Esophagus squamous epithelium (tissue), 4 donors: Measurements from ENCODE around the gene LIN28B.

Experiments used
- POLR2A ChIP-seq, 4 donors: fragments of 450-650 bp; IDR thresholded peaks; one replicate each; pipeline ENCODE4 v1.6.1; 2017; ENCODE audit warnings: antibody characterized with exemption in 4 of 4, mild to moderate bottlenecking in 4 of 4, moderate library complexity in 3 of 4
- TF ChIP-seq, protein P1 (sequence below), 6 experiments: fragments of 450-650 bp in 4 of 6; fragments of 200-600 bp in 2 of 6; sonication (generic) in 2 of 6; IDR thresholded peaks; one replicate each; pipeline ENCODE4 v1.5.1; 2016 to 2019; ENCODE audit warnings: antibody characterized with exemption in 6 of 6, mild to moderate bottlenecking in 4 of 6, moderate library complexity in 4 of 6

DNA sequence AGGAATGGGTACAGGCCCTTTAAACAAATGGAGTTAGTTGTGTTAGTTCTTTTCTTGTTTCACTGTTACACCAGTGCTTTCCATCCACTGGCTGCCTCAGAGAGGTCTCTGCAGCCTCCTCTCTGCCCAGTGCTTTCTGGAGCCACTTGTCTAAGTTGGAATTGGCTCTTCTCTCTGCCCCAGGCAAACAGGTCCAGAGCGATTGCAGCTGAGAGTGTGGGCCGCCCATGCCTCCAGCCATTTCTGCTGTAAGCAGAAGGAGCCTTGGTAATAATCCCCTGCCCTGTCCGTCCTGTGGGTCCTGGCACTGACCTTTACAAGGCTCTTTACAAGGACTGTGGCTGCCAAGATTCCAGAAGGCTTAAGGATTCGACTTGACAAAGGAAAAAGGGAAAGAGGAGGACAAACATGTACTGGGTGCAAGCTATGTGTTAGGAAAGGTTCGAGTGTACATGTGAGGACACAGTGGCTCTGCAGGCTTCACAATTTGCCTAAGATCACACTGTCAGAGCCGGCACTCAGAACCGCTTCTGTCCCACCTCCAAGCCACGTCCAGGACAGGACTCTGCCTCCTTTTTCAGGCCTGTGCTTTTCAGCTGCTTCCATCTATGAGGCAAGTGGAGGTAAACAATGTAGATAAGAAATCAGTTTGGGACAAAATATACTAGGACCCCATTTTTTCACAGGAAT is 134.4 kb downstream of the LIN28B start:
- TF ChIP-seq, protein P1, sequence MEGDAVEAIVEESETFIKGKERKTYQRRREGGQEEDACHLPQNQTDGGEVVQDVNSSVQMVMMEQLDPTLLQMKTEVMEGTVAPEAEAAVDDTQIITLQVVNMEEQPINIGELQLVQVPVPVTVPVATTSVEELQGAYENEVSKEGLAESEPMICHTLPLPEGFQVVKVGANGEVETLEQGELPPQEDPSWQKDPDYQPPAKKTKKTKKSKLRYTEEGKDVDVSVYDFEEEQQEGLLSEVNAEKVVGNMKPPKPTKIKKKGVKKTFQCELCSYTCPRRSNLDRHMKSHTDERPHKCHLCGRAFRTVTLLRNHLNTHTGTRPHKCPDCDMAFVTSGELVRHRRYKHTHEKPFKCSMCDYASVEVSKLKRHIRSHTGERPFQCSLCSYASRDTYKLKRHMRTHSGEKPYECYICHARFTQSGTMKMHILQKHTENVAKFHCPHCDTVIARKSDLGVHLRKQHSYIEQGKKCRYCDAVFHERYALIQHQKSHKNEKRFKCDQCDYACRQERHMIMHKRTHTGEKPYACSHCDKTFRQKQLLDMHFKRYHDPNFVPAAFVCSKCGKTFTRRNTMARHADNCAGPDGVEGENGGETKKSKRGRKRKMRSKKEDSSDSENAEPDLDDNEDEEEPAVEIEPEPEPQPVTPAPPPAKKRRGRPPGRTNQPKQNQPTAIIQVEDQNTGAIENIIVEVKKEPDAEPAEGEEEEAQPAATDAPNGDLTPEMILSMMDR (IDR thresholded peaks at IDR 0.05): no peak
- TF ChIP-seq POLR2A (IDR thresholded peaks at IDR 0.05): no peak
